ENCODE data around the gene GRAMD1B.

- TF ChIP-seq CTCF (IDR thresholded peaks at IDR 0.05) (no peak), POLR2A (IDR thresholded peaks at IDR 0.05) (no peak)
Measured at GRCh38 chr11:123624974-123625373, 194.9 kb downstream of the GRAMD1B start.
